H1 (cell line): Measurements from ENCODE around the gene PLXDC2. TPM values are rescaled to one million over a fixed set of nuclear protein-coding genes. Genes with fewer than 3 reads are reported as not detected.

Source experiments
- CTCF ChIA-PET: fragments of 300-600 bp; sonication (Branson Sonifier 250); formaldehyde crosslinking; loops from one replicate; lab custom pipeline; 2021; ENCODE audit not compliant: partially characterized antibody; lab: Charles Lee
- POLR2A ChIA-PET: fragments of 300-600 bp; sonication (Branson Sonifier 250); formaldehyde crosslinking; loops from one replicate; lab custom pipeline; 2021; ENCODE audit warnings: inconsistent platforms; ENCODE audit not compliant: partially characterized antibody; lab: Charles Lee
- DNase-seq, 2 experiments: peaks; one replicate each; pipeline versions ENCODE4 v3.0.0 to v3.0.0-alpha.2; 2010 to 2022; ENCODE audit warnings: low spot score in 2 of 2, low read depth in 1 of 2, mixed read lengths in 1 of 2
- FAIRE-seq: peaks from 2 replicates; lab custom pipeline; 2011; peaks lifted over from hg19 to GRCh38; lab: Jason Lieb, UNC
- H2AFZ ChIP-seq: 2 replicates; pipeline ENCODE4 v1.8.1; 2012; ENCODE audit warnings: low read length, inconsistent platforms
- H2AK5ac ChIP-seq: 2 replicates; pipeline ENCODE4 v1.6.1; 2013; ENCODE audit warnings: low read depth, low read length
- H2BK120ac ChIP-seq: replicated peaks from 2 replicates; pipeline ENCODE3; 2013; ENCODE audit warnings: low read depth, low read length, inconsistent platforms
- H2BK12ac ChIP-seq: 2 replicates; pipeline ENCODE4 v1.6.1; 2013; ENCODE audit warnings: low read depth, low read length
- H2BK15ac ChIP-seq: 2 replicates; pipeline ENCODE4 v1.6.1; 2013; ENCODE audit warnings: low read length
- H2BK20ac ChIP-seq: 2 replicates; pipeline ENCODE4 v1.6.1; 2013; ENCODE audit warnings: low read length
- H2BK5ac ChIP-seq: 2 replicates; pipeline ENCODE4 v1.6.1; 2013; ENCODE audit warnings: low read depth, low read length
- H3K14ac ChIP-seq: 2 replicates; pipeline ENCODE4 v1.6.1; 2013; ENCODE audit warnings: inconsistent platforms; ENCODE audit not compliant: insufficient read length
- H3K18ac ChIP-seq: 2 replicates; pipeline ENCODE4 v1.6.1; 2013; ENCODE audit warnings: low read length; ENCODE audit errors: extremely low read depth
- H3K23ac ChIP-seq: 2 replicates; pipeline ENCODE4 v1.6.1; 2013; ENCODE audit warnings: inconsistent platforms; ENCODE audit not compliant: insufficient read length
- H3K23me2 ChIP-seq: 2 replicates; pipeline ENCODE4 v1.6.1; 2013; ENCODE audit warnings: low read depth, low read length
- H3K27ac ChIP-seq: 2 replicates; pipeline ENCODE4 v1.6.1; 2011; ENCODE audit warnings: low read depth, low read length, inconsistent platforms
- H3K27me3 ChIP-seq, 4 experiments: replicated peaks in 1 of 4; 1 replicate in 1 of 4; 2 replicates in 3 of 4; pipeline versions ENCODE4 v1.6.1 to v1.8.1; 2011 to 2013; ENCODE audit warnings: low read length in 3 of 4, mild to moderate bottlenecking in 3 of 4, inconsistent platforms in 2 of 4, mixed read lengths in 2 of 4, moderate library complexity in 1 of 4; ENCODE audit not compliant: control insufficient read depth in 3 of 4, insufficient read depth in 3 of 4; ENCODE audit errors: extremely low read depth in 1 of 4
- H3K36me3 ChIP-seq, 4 experiments: 2 replicates each; pipeline versions ENCODE4 v1.6.1 to v1.8.1; 2011 to 2013; ENCODE audit warnings: mild to moderate bottlenecking in 4 of 4, low read length in 3 of 4, moderate library complexity in 2 of 4, control low read depth in 1 of 4, inconsistent platforms in 1 of 4; ENCODE audit not compliant: insufficient read depth in 4 of 4, control insufficient read depth in 2 of 4
- H3K4ac ChIP-seq: replicated peaks from 2 replicates; pipeline ENCODE3; 2013; ENCODE audit warnings: low read length, low read depth, mixed read lengths, inconsistent platforms; ENCODE audit not compliant: insufficient read length
- H3K4me1 ChIP-seq, 4 experiments: replicated peaks in 1 of 4; 1 replicate in 1 of 4; 2 replicates in 3 of 4; pipeline versions ENCODE4 v1.6.1 to v1.8.1; 2011 to 2013; ENCODE audit warnings: low read length in 3 of 4, inconsistent platforms in 2 of 4, mixed read lengths in 1 of 4; ENCODE audit not compliant: insufficient read depth in 4 of 4, control insufficient read depth in 3 of 4
- H3K4me2 ChIP-seq, 2 experiments: 2 replicates each; pipeline versions ENCODE4 v1.6.1 to v1.8.1; 2011 to 2013; ENCODE audit warnings: low read depth in 2 of 2, low read length in 2 of 2, control low read depth in 1 of 2, inconsistent platforms in 1 of 2, mild to moderate bottlenecking in 1 of 2; ENCODE audit not compliant: insufficient read depth in 1 of 2
- H3K4me3 ChIP-seq, 4 experiments: fragments of 200-600, 300-600 bp in 1 of 4; sonication (generic), shearing (Covaris generic), sonication (Bioruptor Twin) in 1 of 4; 2 replicates each; pipeline versions ENCODE4 v1.5.1 to v1.8.1; 2011 to 2016; ENCODE audit warnings: low read length in 4 of 4, low read depth in 3 of 4, control low read depth in 2 of 4, inconsistent platforms in 2 of 4, mild to moderate bottlenecking in 2 of 4, mixed read lengths in 1 of 4, moderate library complexity in 1 of 4; ENCODE audit not compliant: insufficient read depth in 2 of 4; ENCODE audit errors: extremely low read depth in 1 of 4
- H3K56ac ChIP-seq: replicated peaks from 2 replicates; pipeline ENCODE3; 2013; ENCODE audit warnings: low read depth, mild to moderate bottlenecking, mixed read lengths, low read length, inconsistent platforms; ENCODE audit not compliant: insufficient read length
- H3K79me1 ChIP-seq: 2 replicates; pipeline ENCODE4 v1.6.1; 2013; ENCODE audit warnings: low read depth, low read length, control low read depth
- H3K79me2 ChIP-seq, 2 experiments: 2 replicates each; pipeline versions ENCODE4 v1.6.1 to v1.8.1; 2012 to 2013; ENCODE audit warnings: low read length in 2 of 2, mild to moderate bottlenecking in 2 of 2, inconsistent platforms in 1 of 2; ENCODE audit not compliant: insufficient read depth in 2 of 2, control insufficient read depth in 1 of 2
- H3K9ac ChIP-seq, 4 experiments: replicated peaks in 1 of 4; 1 replicate in 1 of 4; 2 replicates in 3 of 4; pipeline versions ENCODE4 v1.6.1 to v1.8.1; 2011 to 2013; ENCODE audit warnings: low read depth in 3 of 4, low read length in 3 of 4, control low read depth in 2 of 4, mild to moderate bottlenecking in 2 of 4, moderate library complexity in 2 of 4, inconsistent platforms in 1 of 4; ENCODE audit errors: extremely low read depth in 1 of 4
- H3K9me3 ChIP-seq, 2 experiments: 2 replicates each; pipeline versions ENCODE4 v1.6.1 to v1.8.1; 2012 to 2013; ENCODE audit warnings: mild to moderate bottlenecking in 2 of 2, moderate library complexity in 2 of 2, control low read depth in 1 of 2, inconsistent platforms in 1 of 2, low read depth in 1 of 2, low read length in 1 of 2, mixed read lengths in 1 of 2; ENCODE audit not compliant: insufficient read depth in 2 of 2
- H4K20me1 ChIP-seq, 2 experiments: replicated peaks in 1 of 2; 2 replicates each; pipeline versions ENCODE3 to v1.8.1; 2011 to 2013; ENCODE audit warnings: inconsistent platforms in 2 of 2, low read length in 2 of 2, mild to moderate bottlenecking in 1 of 2; ENCODE audit not compliant: insufficient read depth in 2 of 2, control insufficient read depth in 1 of 2
- H4K5ac ChIP-seq: 2 replicates; pipeline ENCODE4 v1.6.1; 2013; ENCODE audit warnings: low read length, low read depth, mixed read lengths, inconsistent platforms; ENCODE audit not compliant: insufficient read length
- H4K8ac ChIP-seq: 2 replicates; pipeline ENCODE4 v1.8.0; 2013; ENCODE audit warnings: mild to moderate bottlenecking, moderate library complexity, low read length, inconsistent platforms; ENCODE audit not compliant: insufficient read depth; ENCODE audit errors: extremely low read depth
- H4K91ac ChIP-seq: replicated peaks from 2 replicates; pipeline ENCODE3; 2013; ENCODE audit warnings: low read length, mixed read lengths, inconsistent platforms; ENCODE audit not compliant: insufficient read length
- ATF2 ChIP-seq: IDR thresholded peaks from 2 replicates; pipeline ENCODE4 v1.6.1; 2012; ENCODE audit warnings: low read length, inconsistent platforms
- CBX5 ChIP-seq: fragments of 300-800, 300-1000 bp; sonication (generic); IDR thresholded peaks from 2 replicates; pipeline ENCODE4 v1.7.1; 2016; ENCODE audit warnings: antibody characterized with exemption, low read length, low read depth
- EGR1 ChIP-seq: IDR thresholded peaks from 2 replicates; pipeline ENCODE4 v1.6.1; 2011; ENCODE audit warnings: low read depth, low read length, borderline replicate concordance
- POLR2AphosphoS5 ChIP-seq: IDR thresholded peaks from 2 replicates; pipeline ENCODE4 v1.6.1; 2011; ENCODE audit warnings: low read depth, low read length
- POU5F1 ChIP-seq: IDR thresholded peaks from 2 replicates; pipeline ENCODE4 v1.6.1; 2011; ENCODE audit warnings: low read depth, mild to moderate bottlenecking, low read length, moderate library complexity
- SIN3A ChIP-seq, 2 experiments: IDR thresholded peaks in 1 of 2; conservative IDR thresholded peaks in 1 of 2; 2 replicates each; pipeline ENCODE4 v1.6.1; 2011 to 2012; ENCODE audit warnings: low read length in 2 of 2, improper control_type of control experiment in 1 of 2, low read depth in 1 of 2, mild to moderate bottlenecking in 1 of 2
- TEAD4 ChIP-seq: IDR thresholded peaks from 2 replicates; pipeline ENCODE4 v1.6.1; 2012; ENCODE audit warnings: low read depth, low read length, inconsistent platforms, mixed read lengths
- WGBS, 2 experiments: shearing (Covaris generic) in 1 of 2; methylation state at CpG; one replicate each; pipeline versions ENCODE4 v1.1.6 to v1.1.7; 2013 to 2015; ENCODE audit warnings: low lambda C conversion rate in 2 of 2, mixed read lengths in 2 of 2, inconsistent platforms in 1 of 2, low coverage in 1 of 2, missing lambda C conversion rate in 1 of 2; ENCODE audit not compliant: insufficient replicate concordance in 2 of 2, insufficient coverage in 1 of 2, insufficient read length in 1 of 2; ENCODE audit errors: extremely low coverage in 1 of 2, missing lambda C conversion rate in 1 of 2; 5-methylcytosine and 5-hydroxymethylcytosine counted together
- polyA plus RNA-seq, 7 experiments: library from polyadenylated mRNA; depleted of rRNA in 3 of 7; stranded (reverse) in 5 of 7; unstranded in 2 of 7; fragments of >200 nt in 5 of 7; fragments of 200-250 nt in 2 of 7; gene quantifications; 1 replicate in 5 of 7; 2 replicates in 1 of 7; 4 replicates in 1 of 7; pipeline versions ENCODE4 v1.2.1 to v1.2.3, GENCODE V29; 2011 to 2013; ENCODE audit warnings: missing spikeins in 2 of 7, mixed read lengths in 2 of 7
- total RNA-seq: library from RNA; stranded (reverse); fragmentation: NEBNext Ultra II Directional; extraction: Animal tissue kit (Norgen Biotek cat#: 25700); gene quantifications from 2 replicates; pipeline ENCODE4 v1.2.1, GENCODE V29; 2021

The PLXDC2 gene
- total and polyA plus RNA-seq, 2 of the 8 experiments (the other 6 are each of a cell fraction or from before 2014, with no cell fraction given): 23.0 to 40.5 TPM

- H2BK15ac ChIP-seq: no peak overlapping the region
- H2BK12ac ChIP-seq: no peak overlapping the region
- no peaks in the 10 kb centered on the region for H3K79me2 ChIP-seq
- H3K4me2 ChIP-seq: no peak overlapping the region
- H3K23ac ChIP-seq: no peak overlapping the region
- no peak for TF ChIP-seq SIN3A (conservative IDR thresholded peaks at IDR 0.05 in 1 of 2, IDR thresholded peaks at IDR 0.05 in 1 of 2; ENCODE audit: low read depth in 1 of 2, low read length in 2 of 2)
- TF ChIP-seq EGR1: no peak
- no peak for TF ChIP-seq TEAD4
- no peak for TF ChIP-seq POLR2AphosphoS5
- TF ChIP-seq POU5F1: no peak
- no peak for TF ChIP-seq ATF2
- TF ChIP-seq CBX5: no peak
- no peak overlapping the region for H2AK5ac ChIP-seq
- no peaks in the 10 kb centered on the region for H4K20me1 ChIP-seq
- H3K9ac ChIP-seq: no peak overlapping the region
- no peak for FAIRE-seq
- no peak for DNase-seq
- ChIA-PET POLR2A (no interaction called here), CTCF (interaction anchor here (0.6 kb wide), 1 partner anchor 982 kb away, joined by 3 read pairs; no protein-coding TSS in a partner anchor)
- peaks cover 0 to 3% (median 0%) of the 10 kb centered on the region in 4 experiments; a peak in 1 of 7 replicates for H3K4me1 ChIP-seq
- H2BK20ac ChIP-seq: no peak overlapping the region
- no peak overlapping the region for H3K27ac ChIP-seq
- H3K27me3 ChIP-seq: no peaks in the 10 kb centered on the region
- H4K5ac ChIP-seq: no peak overlapping the region
- H3K9me3 ChIP-seq: peaks cover 0 to 5% of the 10 kb centered on the region in 2 experiments; a peak in 1 of 4 replicates
- no peak overlapping the region for H3K14ac ChIP-seq
- H3K23me2 ChIP-seq: no peaks in the 10 kb centered on the region
- no peak overlapping the region for H4K8ac ChIP-seq
- H3K36me3 ChIP-seq: no peaks in the 10 kb centered on the region
- H2BK120ac ChIP-seq: no peak overlapping the region
- no peak overlapping the region for H3K18ac ChIP-seq
- no peak overlapping the region for H3K4ac ChIP-seq
- H2BK5ac ChIP-seq: no peak overlapping the region
- H3K4me3 ChIP-seq: no peak overlapping the region
- WGBS, 2 experiments: 93% methylated on average over 3 of the region's 3 CpGs; no CpG with 5 or more reads in 1 of the 2 experiments
- H3K79me1 ChIP-seq: no peaks in the 10 kb centered on the region
- no peak overlapping the region for H2AFZ ChIP-seq
- H4K91ac ChIP-seq: no peak overlapping the region
- no peak overlapping the region for H3K56ac ChIP-seq
These were observed 6.8 kb upstream of the PLXDC2 start for GRCh38 chr10:19809481-19809880.
